Suprapubic skin (tissue), 4 donors: ENCODE data around the gene FYN. TPM values are rescaled to one million over a fixed set of nuclear protein-coding genes. Genes with fewer than 3 reads are reported as not detected.

ENCODE experiments used
- DNase-seq, 2 donors: peaks; one replicate each; pipeline ENCODE4 v3.0.0-alpha.2; 2019; ENCODE audit warnings: low spot score in 2 of 2
- H3K27ac ChIP-seq: fragments of 200-600 bp; sonication (generic); one replicate; pipeline ENCODE4 v1.5.1; 2019
- H3K27me3 ChIP-seq: fragments of 200-600 bp; sonication (generic); one replicate; pipeline ENCODE4 v1.5.1; 2019
- H3K36me3 ChIP-seq: fragments of 200-600 bp; sonication (generic); one replicate; pipeline ENCODE4 v1.5.1; 2019
- H3K4me1 ChIP-seq: fragments of 200-600 bp; sonication (generic); one replicate; pipeline ENCODE4 v1.5.1; 2019
- H3K4me3 ChIP-seq: fragments of 200-600 bp; sonication (generic); one replicate; pipeline ENCODE4 v1.5.1; 2019; ENCODE audit warnings: mild to moderate bottlenecking
- H3K9me3 ChIP-seq: fragments of 200-600 bp; sonication (generic); one replicate; pipeline ENCODE4 v1.5.1; 2019
- EP300 ChIP-seq: sonication (generic); formaldehyde crosslinking; IDR thresholded peaks from one replicate; pipeline ENCODE4 v1.6.1; 2017; ENCODE audit warnings: antibody characterized with exemption
- POLR2A ChIP-seq, 2 donors: fragments of 450-650 bp; IDR thresholded peaks; one replicate each; pipeline ENCODE4 v1.6.1; 2017; ENCODE audit warnings: antibody characterized with exemption in 2 of 2, mild to moderate bottlenecking in 2 of 2, moderate library complexity in 2 of 2
- POLR2AphosphoS5 ChIP-seq, 3 donors: sonication (generic); formaldehyde crosslinking; IDR thresholded peaks; one replicate each; pipeline ENCODE4 v1.6.1; 2017; ENCODE audit warnings: antibody characterized with exemption in 3 of 3
- WGBS: methylation state at CpG from one replicate; pipeline ENCODE4 v1.1.5; 2018; 5-methylcytosine and 5-hydroxymethylcytosine counted together
- total RNA-seq, 4 donors: library from RNA; depleted of rRNA; stranded (reverse); fragments of >200 nt; gene quantifications; one replicate each; pipeline ENCODE4 v1.1.0, GENCODE V29; 2016
- TF ChIP-seq, protein P1 (sequence below), 2 donors: fragments of 200-600 bp in 1 of 2; fragments of 450-650 bp in 1 of 2; sonication (generic) in 1 of 2; IDR thresholded peaks; one replicate each; pipeline ENCODE4 v1.5.1; 2016 to 2019; ENCODE audit warnings: antibody characterized with exemption in 2 of 2, mild to moderate bottlenecking in 1 of 2, moderate library complexity in 1 of 2

The FYN gene
- total RNA-seq, 4 donors from 2014 or later = 36.6 to 89.6 (median 67.3) TPM

DNA sequence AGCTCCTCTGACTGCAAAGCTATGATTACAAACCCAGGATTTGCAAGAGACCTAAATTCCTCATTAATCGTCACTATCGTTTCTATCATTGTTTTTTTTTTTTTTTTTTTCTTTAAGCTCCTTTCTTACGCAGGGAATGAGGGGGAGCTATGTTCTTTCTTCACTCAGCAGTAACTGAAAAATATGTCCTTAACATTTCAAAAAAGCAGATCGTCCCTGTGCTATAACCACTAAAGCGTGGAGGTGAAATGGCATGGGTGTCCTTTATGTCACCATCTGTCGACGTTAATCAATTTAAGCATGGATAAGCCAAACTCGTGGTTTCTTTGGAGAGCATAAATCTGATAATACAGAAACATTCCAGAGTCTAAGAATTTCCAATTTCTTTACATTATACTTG lies 199.7 kb downstream of the FYN start:
- no peak overlapping the region for H3K4me3 ChIP-seq
- H3K27me3 ChIP-seq = no peaks in the 10 kb centered on the region
- peaks cover 21% of the 10 kb centered on the region for H3K36me3 ChIP-seq
- no peaks in the 10 kb centered on the region for H3K4me1 ChIP-seq
- WGBS = 89% methylated on average over 8 of the region's 8 CpGs
- H3K9me3 ChIP-seq = no peaks in the 10 kb centered on the region
- no peak overlapping the region for H3K27ac ChIP-seq
- DNase-seq = no peak
- TF ChIP-seq, protein P1, sequence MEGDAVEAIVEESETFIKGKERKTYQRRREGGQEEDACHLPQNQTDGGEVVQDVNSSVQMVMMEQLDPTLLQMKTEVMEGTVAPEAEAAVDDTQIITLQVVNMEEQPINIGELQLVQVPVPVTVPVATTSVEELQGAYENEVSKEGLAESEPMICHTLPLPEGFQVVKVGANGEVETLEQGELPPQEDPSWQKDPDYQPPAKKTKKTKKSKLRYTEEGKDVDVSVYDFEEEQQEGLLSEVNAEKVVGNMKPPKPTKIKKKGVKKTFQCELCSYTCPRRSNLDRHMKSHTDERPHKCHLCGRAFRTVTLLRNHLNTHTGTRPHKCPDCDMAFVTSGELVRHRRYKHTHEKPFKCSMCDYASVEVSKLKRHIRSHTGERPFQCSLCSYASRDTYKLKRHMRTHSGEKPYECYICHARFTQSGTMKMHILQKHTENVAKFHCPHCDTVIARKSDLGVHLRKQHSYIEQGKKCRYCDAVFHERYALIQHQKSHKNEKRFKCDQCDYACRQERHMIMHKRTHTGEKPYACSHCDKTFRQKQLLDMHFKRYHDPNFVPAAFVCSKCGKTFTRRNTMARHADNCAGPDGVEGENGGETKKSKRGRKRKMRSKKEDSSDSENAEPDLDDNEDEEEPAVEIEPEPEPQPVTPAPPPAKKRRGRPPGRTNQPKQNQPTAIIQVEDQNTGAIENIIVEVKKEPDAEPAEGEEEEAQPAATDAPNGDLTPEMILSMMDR (IDR thresholded peaks at IDR 0.05) = no peak
- TF ChIP-seq POLR2AphosphoS5 (IDR thresholded peaks at IDR 0.05) (no peak), EP300 (no peak)

- 77% methylated on average over 17 of the region's 17 CpGs for WGBS
- DNase-seq = no peak
- Histone ChIP-seq H3K27me3 (no peaks in the 10 kb centered on the region), H3K27ac (no peak overlapping the region), H3K36me3 (peaks cover 21% of the 10 kb centered on the region), H3K4me3 (no peak overlapping the region), H3K9me3 (no peaks in the 10 kb centered on the region), H3K4me1 (peaks cover under 1% of the 10 kb centered on the region)
- TF ChIP-seq POLR2AphosphoS5 (IDR thresholded peaks at IDR 0.05) (no peak), EP300 (no peak), POLR2A (IDR thresholded peaks at IDR 0.05) (no peak)
- TF ChIP-seq, protein P1 (IDR thresholded peaks at IDR 0.05) = no peak
Measured at GRCh38 chr6:111672761-111673450, 200.3 kb downstream of the FYN start.

- H3K4me1 ChIP-seq = peaks cover 15% of the 10 kb centered on the region
- WGBS = 80% methylated on average over 4 of the region's 4 CpGs
- H3K9me3 ChIP-seq = no peaks in the 10 kb centered on the region
- H3K27ac ChIP-seq = no peak overlapping the region
- H3K27me3 ChIP-seq = no peaks in the 10 kb centered on the region
- DNase-seq = no peak
- peaks cover 16% of the 10 kb centered on the region for H3K36me3 ChIP-seq
- no peak overlapping the region for H3K4me3 ChIP-seq
- TF ChIP-seq EP300 (no peak), POLR2A (IDR thresholded peaks at IDR 0.05) (no peak), POLR2AphosphoS5 (IDR thresholded peaks at IDR 0.05) (no peak)
- TF ChIP-seq, protein P1 (IDR thresholded peaks at IDR 0.05) = no peak
Measured at GRCh38 chr6:111669326-111669725, 203.9 kb downstream of the FYN start.

- no peaks in the 10 kb centered on the region for H3K27me3 ChIP-seq
- no peak overlapping the region for H3K4me3 ChIP-seq
- no peak for DNase-seq
- WGBS = 62% methylated on average over 5 of the region's 5 CpGs
- H3K9me3 ChIP-seq = no peaks in the 10 kb centered on the region
- H3K36me3 ChIP-seq = peaks cover 7% of the 10 kb centered on the region
- peak overlapping the region; percentile 29 for H3K27ac ChIP-seq
- H3K4me1 ChIP-seq = peaks cover 20% of the 10 kb centered on the region
- no peak for TF ChIP-seq POLR2AphosphoS5 (IDR thresholded peaks at IDR 0.05)
- TF ChIP-seq, protein P1 (IDR thresholded peaks at IDR 0.05) = peak; percentile 9 to 44
Measured at GRCh38 chr6:111668410-111668809, 204.8 kb downstream of the FYN start.

GRCh38 chr6:111667931-111668330 lies 205.3 kb downstream of the FYN start:
- no peaks in the 10 kb centered on the region for H3K9me3 ChIP-seq
- H3K36me3 ChIP-seq = peaks cover 3% of the 10 kb centered on the region
- TF ChIP-seq POLR2A (IDR thresholded peaks at IDR 0.05) = no peak
- no peak for TF ChIP-seq POLR2AphosphoS5 (IDR thresholded peaks at IDR 0.05)
- TF ChIP-seq, protein P1 (IDR thresholded peaks at IDR 0.05) = no peak
- no peak for TF ChIP-seq EP300
- WGBS = 63% methylated on average over 8 of the region's 8 CpGs
- no peaks in the 10 kb centered on the region for H3K27me3 ChIP-seq
- peak overlapping the region; percentile 29 for H3K27ac ChIP-seq
- H3K4me3 ChIP-seq = no peak overlapping the region
- H3K4me1 ChIP-seq = peaks cover 22% of the 10 kb centered on the region
- no peak for DNase-seq
